Muscle of leg (tissue), 11 donors: ENCODE measurements around the gene TRIM5. TPM values are rescaled to one million over a fixed set of nuclear protein-coding genes. Genes with fewer than 3 reads are reported as not detected.
"Not testable (repeated sequence)": the region's sequence is repeated elsewhere in the genome, so short reads cannot be mapped to it uniquely, and the experiment has no call there.

Experiments
- DNase-seq: peaks from one replicate; pipeline ENCODE4 v3.0.0; 2013
- H3K27ac ChIP-seq: one replicate; pipeline ENCODE4 v1.5.1; 2013; ENCODE audit warnings: mild to moderate bottlenecking, low read length, control low read depth
- H3K27me3 ChIP-seq: one replicate; pipeline ENCODE4 v1.6.1; 2013; ENCODE audit warnings: low read length; ENCODE audit not compliant: control insufficient read depth, insufficient read depth
- H3K36me3 ChIP-seq: one replicate; pipeline ENCODE4 v1.6.1; 2013; ENCODE audit warnings: low read length; ENCODE audit not compliant: control insufficient read depth, insufficient read depth
- H3K4me1 ChIP-seq: one replicate; pipeline ENCODE4 v1.6.1; 2013; ENCODE audit warnings: low read length; ENCODE audit not compliant: control insufficient read depth, insufficient read depth
- H3K4me3 ChIP-seq: one replicate; pipeline ENCODE4 v1.5.1; 2013; ENCODE audit warnings: low read length, control low read depth
- H3K9me3 ChIP-seq: replicated peaks from 2 replicates; pipeline ENCODE4 v1.6.1; 2013; ENCODE audit warnings: low read depth, low read length; ENCODE audit not compliant: control insufficient read depth
- WGBS: methylation state at CpG from one replicate; pipeline ENCODE4 v1.1.5; 2013; ENCODE audit warnings: missing lambda C conversion rate; ENCODE audit not compliant: insufficient coverage; 5-methylcytosine and 5-hydroxymethylcytosine counted together
- polyA plus RNA-seq, 8 donors: library from polyadenylated mRNA; unstranded; fragments of 120-200 nt; gene quantifications; one replicate each; pipeline versions ENCODE4 v1.2.1 to v1.2.3, GENCODE V29; 2013; ENCODE audit warnings: inconsistent platforms in 1 of 8, low replicate concordance in 1 of 8; ENCODE audit not compliant: insufficient read length in 8 of 8, insufficient read depth in 1 of 8
- total RNA-seq: library from RNA; stranded (reverse); fragments of 120-200 nt; gene quantifications from one replicate; pipeline ENCODE4 v1.2.4, GENCODE V29; 2013

Gene TRIM5
- total and polyA plus RNA-seq, 9 donors: 11.4 to 18.6 (median 13.8) TPM

DNA sequence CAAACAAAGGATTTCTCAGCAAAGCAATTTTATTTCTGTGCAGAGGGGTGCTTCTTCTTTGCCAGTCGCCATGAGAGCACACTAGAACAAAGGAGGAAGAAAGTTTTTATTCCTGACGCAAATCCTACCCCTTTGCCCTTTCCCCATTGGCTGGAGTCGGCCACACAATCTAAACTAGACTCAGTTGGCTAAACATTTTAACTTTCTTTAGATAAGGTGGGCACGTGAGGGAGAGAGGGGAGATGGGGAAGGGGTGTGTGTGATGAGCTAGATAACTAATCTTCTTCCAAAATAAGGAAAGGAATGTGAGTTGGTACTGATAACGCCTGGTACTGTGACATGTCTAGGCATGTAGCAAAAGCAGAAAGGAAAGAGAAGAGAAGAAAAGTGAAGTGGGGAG is 5.3 kb upstream of the TRIM5 start:
- no CpG with 5 or more reads among the region's 5 CpGs for WGBS
- peak; percentile 24 for DNase-seq

DNA sequence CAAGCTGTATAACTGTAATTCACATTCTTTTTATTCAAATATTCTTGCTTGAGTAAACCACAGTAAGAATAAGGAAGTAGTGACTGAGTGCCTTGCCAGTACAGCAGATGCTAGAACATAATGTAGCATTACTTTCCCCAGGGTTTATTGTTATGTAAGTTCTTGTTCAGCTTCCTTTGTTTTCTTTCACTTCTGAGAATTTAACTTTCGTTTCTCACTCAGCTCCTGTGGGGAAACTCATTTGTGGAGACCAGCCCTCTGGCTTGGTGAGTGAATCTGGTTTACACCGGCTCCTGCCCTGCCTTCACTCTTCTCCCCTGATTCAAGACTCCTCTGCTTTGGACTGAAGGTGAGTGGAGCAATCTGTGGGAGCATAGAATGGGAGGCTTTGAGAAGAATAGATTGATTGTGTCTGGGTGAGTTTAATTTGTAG is 4.7 kb upstream of the TRIM5 start, which contains the start of gene TRIM22:
Gene TRIM22, plus strand, starts transcription at position 240 of the 433 bp plus-strand sequence. CDS start 6,443 bp downstream, outside the sequence.
- H3K4me1 ChIP-seq: peaks cover 7% of the 10 kb centered on the region
- H3K4me3 ChIP-seq: peak within 1 kb of the TSS; percentile 52
- no peaks in the 10 kb centered on the region for H3K9me3 ChIP-seq
- no peaks in the 10 kb centered on the region for H3K36me3 ChIP-seq
- H3K27ac ChIP-seq: peak within 1 kb of the TSS; percentile 93
- no peaks in the 10 kb centered on the region for H3K27me3 ChIP-seq
- no CpG with 5 or more reads among the region's 2 CpGs for WGBS
- DNase-seq: peak; percentile 94

More for the DNA sequence above, 5.3 kb upstream of the TRIM5 start:
- peak overlapping the region; percentile 93 for H3K27ac ChIP-seq
- H3K4me1 ChIP-seq: peaks cover 5% of the 10 kb centered on the region
- H3K4me3 ChIP-seq: peak overlapping the region; percentile 52
- H3K9me3 ChIP-seq: no peaks in the 10 kb centered on the region
- no peaks in the 10 kb centered on the region for H3K36me3 ChIP-seq
- no peaks in the 10 kb centered on the region for H3K27me3 ChIP-seq

- no peak for DNase-seq
- Histone ChIP-seq H3K4me1 (peaks cover 10% of the 10 kb centered on the region), H3K27me3 (no peaks in the 10 kb centered on the region), H3K36me3 (no peaks in the 10 kb centered on the region), H3K9me3 (no peaks in the 10 kb centered on the region), H3K4me3 (no peak overlapping the region), H3K27ac (no peak overlapping the region)
- WGBS: no CpG with 5 or more reads among the region's 1 CpG
These were observed 3.6 kb upstream of the TRIM5 start for GRCh38 chr11:5688482-5688881.

DNA sequence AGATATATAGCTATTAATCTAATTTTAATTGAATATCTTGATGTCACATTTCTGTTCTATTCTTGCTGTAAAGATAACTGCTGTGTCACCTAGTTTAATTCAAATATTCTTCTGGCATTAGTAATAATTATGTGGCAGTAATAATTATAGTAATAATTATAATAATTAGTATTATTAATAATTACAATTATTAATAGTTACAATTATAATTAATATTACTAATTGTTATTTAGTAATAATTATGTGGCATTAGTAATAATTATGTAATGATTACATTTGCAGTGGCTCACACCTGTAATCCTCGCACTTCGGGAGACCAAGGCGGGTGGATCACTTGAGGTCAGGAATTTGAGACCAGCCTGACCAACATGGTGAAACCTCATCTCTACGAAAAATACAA is 1.6 kb upstream of the TRIM5 start:
- Histone ChIP-seq H3K27me3 (no peaks in the 10 kb centered on the region), H3K4me1 (peaks cover 12% of the 10 kb centered on the region), H3K27ac (no peak overlapping the region), H3K36me3 (no peaks in the 10 kb centered on the region), H3K4me3 (no peak overlapping the region), H3K9me3 (no peaks in the 10 kb centered on the region)
- no peak for DNase-seq
- WGBS: 93% methylated on average over 3 of the region's 4 CpGs

GRCh38 chr11:5684036-5684645 is 733 bp downstream of the TRIM5 start:
- no peaks in the 10 kb centered on the region for H3K27me3 ChIP-seq
- peak overlapping the region; percentile 99 for H3K27ac ChIP-seq
- H3K9me3 ChIP-seq: no peaks in the 10 kb centered on the region
- H3K4me1 ChIP-seq: peaks cover 10% of the 10 kb centered on the region
- peak overlapping the region; percentile 66 for H3K4me3 ChIP-seq
- WGBS: no CpG with 5 or more reads among the region's 8 CpGs
- peaks cover 8% of the 10 kb centered on the region for H3K36me3 ChIP-seq
- no peak for DNase-seq

- not testable (repeated sequence) for H3K4me1 ChIP-seq, H3K9me3 ChIP-seq, DNase-seq, H3K4me3 ChIP-seq, H3K27me3 ChIP-seq
- peaks cover 12% of the 10 kb centered on the region for H3K36me3 ChIP-seq
- H3K27ac ChIP-seq: peak overlapping the region; percentile 99
- 83% methylated on average over 3 of the region's 7 CpGs for WGBS
These were observed 1.3 kb downstream of the TRIM5 start for GRCh38 chr11:5683620-5684019.

DNA sequence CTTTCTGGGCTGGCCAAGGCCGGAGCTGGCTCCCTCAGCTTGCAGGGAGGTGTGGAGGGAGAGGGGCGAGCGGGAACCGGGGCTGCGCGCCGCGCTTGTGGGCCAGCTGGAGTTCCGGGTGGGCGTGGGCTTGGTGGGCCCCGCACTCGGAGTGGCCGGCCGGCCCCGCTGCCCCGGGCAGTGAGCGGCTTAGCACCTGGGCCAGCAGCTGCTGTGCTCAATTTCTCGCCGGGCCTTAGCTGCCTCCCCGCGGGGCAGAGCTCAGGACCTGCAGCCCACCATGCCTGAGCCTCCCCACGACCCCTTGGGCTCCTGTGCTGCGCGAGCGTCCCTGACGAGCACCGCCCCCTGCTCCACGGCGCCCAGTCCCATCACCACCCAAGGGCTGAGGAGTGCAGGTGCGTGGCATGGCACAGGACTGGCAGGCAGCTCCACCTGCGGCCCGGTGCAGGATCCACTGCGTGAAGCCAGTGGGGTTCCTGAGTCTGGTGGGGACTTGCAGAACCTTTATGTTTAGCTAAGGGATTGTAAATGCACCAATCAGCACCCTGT is 1.9 kb downstream of the TRIM5 start:
- H3K36me3 ChIP-seq: peaks cover 18% of the 10 kb centered on the region
- H3K27me3 ChIP-seq, H3K27ac ChIP-seq, H3K4me3 ChIP-seq, H3K9me3 ChIP-seq, H3K4me1 ChIP-seq, DNase-seq: not testable (repeated sequence)
- 91% methylated on average over 23 of the region's 33 CpGs for WGBS

DNA sequence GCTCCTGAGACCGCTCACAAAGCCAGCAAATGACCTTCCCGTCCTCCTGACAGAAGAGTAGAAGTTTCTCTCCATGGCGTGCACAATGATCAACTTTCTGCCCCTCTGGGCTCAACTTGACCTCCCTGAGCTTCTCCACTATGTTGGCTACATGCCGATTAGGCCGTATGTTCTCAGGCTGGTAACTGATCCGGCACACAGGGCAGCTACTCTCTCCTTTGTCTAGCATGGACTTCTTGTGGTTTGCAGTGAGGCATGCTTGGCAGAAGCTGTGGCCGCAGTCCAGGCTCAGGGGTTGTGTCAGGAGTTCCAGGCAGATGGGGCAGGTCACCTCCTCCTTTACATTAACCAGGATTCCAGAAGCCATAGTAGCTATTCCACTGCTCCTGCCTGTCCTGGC is 5.1 kb downstream of the TRIM5 start:
- H3K4me1 ChIP-seq: peaks cover 5% of the 10 kb centered on the region
- H3K27ac ChIP-seq: no peak overlapping the region
- H3K36me3 ChIP-seq: peaks cover 24% of the 10 kb centered on the region
- WGBS: 92% methylated on average over 4 of the region's 7 CpGs
- DNase-seq: no peak
- H3K9me3 ChIP-seq: peaks cover 3% of the 10 kb centered on the region
- no peak overlapping the region for H3K4me3 ChIP-seq
- H3K27me3 ChIP-seq: no peaks in the 10 kb centered on the region

DNA sequence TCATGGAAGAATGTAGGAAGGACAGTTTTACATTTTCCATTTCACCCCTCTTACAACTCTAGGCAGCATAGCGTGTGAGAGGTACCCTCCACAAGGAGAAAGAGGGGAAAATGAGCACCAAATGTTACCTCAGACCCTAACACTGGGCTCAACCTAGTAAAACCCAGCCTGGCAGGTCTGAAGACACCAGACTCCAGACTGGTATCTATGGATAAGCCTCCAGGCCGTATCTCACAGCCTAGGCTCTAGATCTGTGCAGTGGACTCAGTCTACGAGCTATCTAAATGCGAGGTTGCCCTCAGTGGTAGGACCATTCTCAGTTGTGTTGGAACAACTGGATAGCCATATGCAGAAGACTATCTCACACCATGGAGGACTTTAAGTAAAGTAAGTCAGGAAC is 10.5 kb downstream of the TRIM5 start:
- H3K36me3 ChIP-seq: peaks cover 31% of the 10 kb centered on the region
- H3K4me1 ChIP-seq: no peaks in the 10 kb centered on the region
- no peak overlapping the region for H3K4me3 ChIP-seq
- peaks cover 3% of the 10 kb centered on the region for H3K9me3 ChIP-seq
- no peak overlapping the region for H3K27ac ChIP-seq
- H3K27me3 ChIP-seq: no peaks in the 10 kb centered on the region
- DNase-seq: no peak
- WGBS: 100% methylated on average over 2 of the region's 4 CpGs

DNA sequence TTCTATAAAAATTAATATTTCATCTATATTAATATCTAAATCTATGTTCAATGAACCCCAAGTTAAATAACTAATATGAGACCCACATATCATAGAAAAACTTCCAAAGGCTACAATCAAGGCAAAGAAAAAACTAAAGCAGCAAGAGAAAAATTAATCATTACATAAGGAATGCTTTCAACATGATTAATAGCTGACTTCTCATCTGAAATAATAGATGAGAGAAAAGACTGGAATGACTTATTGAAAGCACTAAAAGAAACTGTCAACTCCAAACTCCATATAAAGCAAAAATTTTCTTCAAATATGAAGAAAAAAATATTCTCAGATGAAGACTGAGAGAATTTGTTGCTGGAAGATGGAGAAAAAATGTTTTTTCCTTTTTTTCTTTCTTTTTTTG is 13.0 kb downstream of the TRIM5 start:
- H3K4me3 ChIP-seq: no peak overlapping the region
- H3K4me1 ChIP-seq: no peaks in the 10 kb centered on the region
- no peaks in the 10 kb centered on the region for H3K9me3 ChIP-seq
- peaks cover 18% of the 10 kb centered on the region for H3K36me3 ChIP-seq
- H3K27ac ChIP-seq: no peak overlapping the region
- H3K27me3 ChIP-seq: no peaks in the 10 kb centered on the region
- no peak for DNase-seq
